ENCODE data around the gene ZNF138.
"Not testable (repeated sequence)": the region's sequence is repeated elsewhere in the genome, so short reads cannot be mapped to it uniquely, and the experiment has no call there.

The ZNF138 gene

GRCh38 chr7:64839910-64840309 lies 45.7 kb downstream of the ZNF138 start:
- no peak for DNase-seq

DNA sequence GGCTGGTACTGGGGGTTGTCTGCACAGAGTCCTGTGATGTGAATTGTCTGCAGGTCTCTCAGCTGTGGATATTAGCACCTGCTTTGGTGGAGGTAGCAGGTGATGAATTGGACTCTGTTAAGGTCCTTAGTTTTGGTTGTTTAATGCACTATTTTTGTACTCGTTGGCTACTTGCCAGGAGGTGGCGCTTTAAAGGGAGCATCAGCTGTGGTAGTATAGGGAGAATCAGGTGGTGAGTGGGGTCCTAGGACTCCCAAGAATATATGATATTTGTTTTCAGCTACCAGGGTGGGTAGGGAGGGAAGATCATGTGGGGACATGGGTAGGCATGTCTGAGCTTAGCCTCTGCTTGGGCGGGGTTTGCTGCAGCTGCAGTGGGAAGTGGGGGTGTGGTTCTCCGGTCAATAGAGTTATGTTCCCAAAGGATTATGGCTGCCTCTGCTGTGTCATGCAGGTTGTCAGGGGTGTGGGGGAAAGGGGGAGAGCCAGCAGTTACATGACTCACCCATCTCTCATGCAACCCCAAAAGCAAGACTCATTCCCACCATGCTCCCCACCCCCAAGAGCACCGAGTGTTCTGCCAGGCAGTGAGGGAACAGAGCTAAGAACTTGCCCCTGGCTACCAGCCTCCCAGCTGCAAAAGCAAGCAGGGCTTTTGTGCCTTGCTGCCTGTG lies 55.2 kb downstream of the ZNF138 start:
- no peak for DNase-seq

GRCh38 chr7:64849924-64850499 lies 55.8 kb downstream of the ZNF138 start:
- no peak for DNase-seq

- DNase-seq, result no peak
Measured at GRCh38 chr7:64853679-64854078, 59.5 kb downstream of the ZNF138 start.

- no peak for DNase-seq
Measured at GRCh38 chr7:64854969-64855368, 60.7 kb downstream of the ZNF138 start.

DNA sequence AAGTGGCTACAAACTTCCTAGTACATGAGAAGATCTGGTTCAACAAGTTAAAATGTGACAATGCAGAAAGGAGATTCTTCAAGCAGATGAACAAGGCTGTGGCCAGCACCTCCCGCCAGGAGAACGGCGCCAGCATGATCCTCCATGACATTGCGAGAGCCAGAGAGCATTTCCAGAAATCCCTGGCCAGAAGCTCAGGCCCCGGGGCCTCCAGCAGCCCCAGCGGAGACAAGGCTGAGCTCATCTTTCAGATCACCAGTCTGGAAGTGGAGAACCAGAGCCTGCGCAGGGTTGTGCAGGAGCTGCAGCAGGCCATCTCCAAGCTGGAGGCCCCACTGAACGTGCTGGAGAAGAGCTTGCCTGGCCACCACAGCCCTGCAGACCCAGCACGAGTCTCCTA lies 68.8 kb downstream of the ZNF138 start:
- DNase-seq, result no peak

- not testable (repeated sequence) for DNase-seq
Measured at GRCh38 chr7:64863530-64863929, 69.3 kb downstream of the ZNF138 start.

GRCh38 chr7:64863969-64864368 lies 69.7 kb downstream of the ZNF138 start:
- DNase-seq, result no peak

GRCh38 chr7:64867863-64868440 lies 73.7 kb downstream of the ZNF138 start:
- DNase-seq, result no peak

DNA sequence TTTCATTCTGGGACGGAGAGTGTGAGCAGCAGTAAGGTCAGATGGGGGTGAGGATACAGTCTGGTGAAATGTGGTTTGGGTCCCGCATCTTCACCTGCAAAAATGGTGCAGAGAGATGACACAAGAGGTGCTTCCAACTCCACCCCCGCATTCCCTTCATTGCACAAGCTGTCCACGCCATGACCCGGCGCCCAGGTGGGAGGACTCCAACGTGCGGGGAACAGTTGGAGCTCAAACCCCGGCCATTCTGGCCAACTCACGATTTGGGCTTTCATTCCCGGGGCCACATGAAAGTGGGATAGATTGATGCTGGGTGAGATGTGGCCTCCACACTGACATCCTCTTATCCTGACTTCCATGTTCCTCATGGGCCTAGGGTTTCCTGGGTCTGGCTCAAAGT lies 74.3 kb downstream of the ZNF138 start:
- no peak for DNase-seq

- no peak for DNase-seq
Measured at GRCh38 chr7:64869121-64869725, 75.0 kb downstream of the ZNF138 start.

- DNase-seq, result no peak
Measured at GRCh38 chr7:64869912-64870562, 75.8 kb downstream of the ZNF138 start.

GRCh38 chr7:64870656-64871055 lies 76.4 kb downstream of the ZNF138 start:
- no peak for DNase-seq

GRCh38 chr7:64871761-64872160 lies 77.5 kb downstream of the ZNF138 start:
- no peak for DNase-seq

DNA sequence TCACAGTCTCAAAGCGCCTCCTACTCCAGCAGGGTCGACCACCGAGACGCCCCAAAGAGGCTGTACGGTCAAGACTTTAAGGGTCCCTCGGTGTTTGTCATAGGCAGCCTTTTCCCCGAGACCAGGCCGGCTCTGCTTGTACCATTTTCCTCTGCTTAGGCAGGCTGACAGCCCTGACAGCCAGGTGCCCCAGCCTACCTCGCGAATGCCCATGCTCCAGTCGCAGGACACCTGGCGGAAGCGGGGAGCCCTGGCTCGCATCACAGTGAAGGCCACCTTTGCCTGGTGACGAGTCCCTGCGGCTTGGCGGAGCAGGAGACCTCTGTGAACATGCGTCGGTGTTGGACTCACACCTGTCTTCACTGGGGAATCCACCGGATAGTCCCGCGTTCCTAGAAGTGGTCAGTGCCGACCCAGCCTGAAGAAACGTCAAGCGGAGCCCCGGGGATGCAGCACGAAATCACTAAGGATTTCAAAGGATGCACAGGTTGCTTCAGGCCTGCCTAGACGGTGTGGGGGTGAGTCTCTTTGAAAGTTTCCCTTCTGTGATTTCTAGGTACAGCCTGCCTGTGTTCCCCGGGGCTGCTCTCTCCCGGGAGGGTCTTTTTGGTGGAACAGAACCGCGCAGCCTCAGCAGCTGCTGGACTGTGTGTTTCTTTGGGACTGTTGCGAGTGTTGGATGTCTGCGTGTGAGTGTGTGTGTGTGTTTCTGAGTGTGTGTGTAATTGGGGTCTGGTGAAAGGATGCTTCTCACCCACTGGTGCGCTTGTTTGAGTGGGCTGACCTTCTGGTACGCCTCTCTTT lies 78.3 kb downstream of the ZNF138 start:
- DNase-seq, result no peak

- no peak for DNase-seq
Measured at GRCh38 chr7:64873155-64873500, 78.9 kb downstream of the ZNF138 start.

- DNase-seq, result no peak
Measured at GRCh38 chr7:64873517-64873916, 79.3 kb downstream of the ZNF138 start.

DNA sequence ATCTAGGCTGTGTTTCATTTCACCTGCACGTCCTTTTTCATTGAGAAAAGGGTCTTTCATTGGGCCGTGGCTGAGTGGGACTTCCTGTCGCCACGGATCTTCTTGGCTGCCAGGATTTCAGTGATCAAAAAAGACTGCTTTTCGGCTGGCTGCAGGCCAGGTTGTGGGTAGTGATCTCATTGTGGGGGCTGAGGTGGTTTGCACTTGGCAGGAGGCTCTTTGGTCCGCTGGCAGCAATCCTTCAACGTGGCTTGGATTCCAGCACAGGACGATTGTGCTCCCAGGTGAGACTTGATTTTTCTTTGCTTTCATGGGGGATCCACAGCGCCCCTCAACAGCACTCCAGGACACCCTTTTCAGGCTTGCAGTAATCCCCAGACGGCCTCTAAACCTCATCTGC lies 79.9 kb downstream of the ZNF138 start:
- DNase-seq, result no peak

DNA sequence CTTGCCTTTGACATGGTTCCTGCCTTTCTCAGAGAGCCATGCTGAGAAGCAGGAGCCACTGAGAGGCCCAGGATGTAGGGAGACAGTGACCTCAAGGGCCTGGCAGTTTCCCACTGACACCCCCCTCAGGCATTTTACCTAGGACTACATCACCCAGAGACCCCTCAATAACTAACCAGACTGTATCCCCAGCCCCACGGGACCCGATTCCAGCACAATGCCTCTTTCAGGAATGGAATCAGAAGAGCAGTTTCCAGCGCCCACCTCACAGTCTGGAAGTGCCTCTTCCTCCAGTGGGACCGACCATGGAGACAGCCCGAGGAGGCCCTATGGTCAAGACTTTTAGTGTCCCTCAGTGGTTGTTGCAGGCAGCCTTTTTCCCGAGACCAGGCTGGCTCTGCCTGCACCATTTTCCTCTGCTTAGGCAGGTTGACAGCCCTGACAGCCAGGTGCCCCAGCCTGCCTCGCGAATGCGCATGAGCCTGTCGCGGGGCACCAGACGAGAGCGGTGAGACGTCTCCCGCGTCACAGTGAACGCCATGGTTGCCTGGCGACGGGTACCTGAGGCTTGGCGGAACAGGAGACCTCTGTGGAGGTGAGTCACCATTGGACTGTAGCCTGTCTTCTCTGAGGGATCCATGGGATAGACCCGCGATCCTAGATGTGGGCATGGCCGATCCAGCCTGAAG lies 80.5 kb downstream of the ZNF138 start:
- no peak for DNase-seq

GRCh38 chr7:64875258-64875657 lies 81.0 kb downstream of the ZNF138 start:
- DNase-seq, result no peak

DNA sequence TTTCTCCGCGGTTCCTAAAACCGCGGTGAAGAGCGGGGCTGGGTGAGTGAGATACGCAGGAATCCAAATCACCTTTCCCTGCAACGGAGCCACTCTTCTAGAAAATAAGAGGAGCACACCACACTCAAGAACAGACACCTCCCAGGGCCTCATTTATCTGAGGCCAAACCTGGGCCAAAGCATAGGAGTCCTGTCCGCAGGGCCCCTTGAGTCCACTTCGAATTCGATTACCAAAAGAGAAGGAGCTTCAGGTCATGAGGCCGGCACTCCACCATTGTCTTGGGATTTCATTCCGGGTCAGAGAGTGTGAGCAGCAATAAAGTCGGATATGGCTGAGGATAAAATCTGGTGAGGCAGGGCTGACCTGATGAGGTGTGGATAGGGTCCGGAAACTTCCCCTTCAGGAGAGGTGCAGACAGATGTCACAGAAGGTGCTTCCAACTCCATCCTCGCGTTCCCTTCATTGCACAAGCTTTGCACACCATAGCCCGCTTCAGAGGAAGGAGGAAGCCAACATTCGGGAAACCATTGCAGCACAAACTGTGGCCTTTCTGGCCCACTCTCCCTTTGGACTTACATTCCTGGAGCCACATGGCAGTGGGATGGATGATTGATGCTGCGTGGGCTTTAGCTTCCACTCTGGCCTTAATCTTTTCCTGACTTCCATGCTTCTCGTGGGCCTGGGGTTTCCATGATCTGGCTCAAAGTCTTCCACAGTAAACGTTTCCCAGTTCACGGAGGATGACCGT lies 81.6 kb downstream of the ZNF138 start:
- no peak for DNase-seq

All from stimulated activated CD4-positive, alpha-beta T cell treated with anti-CD3 and anti-CD28 coated beads, Interleukin-1b, Interleukin-23, amount 100 ng/mL, for 48 hours (primary cell).